HepG2 (cell line): ENCODE measurements around the gene ST6GALNAC2.

Source experiments
- JUN ChIP-seq: sonication (generic); formaldehyde crosslinking; IDR thresholded peaks from 2 replicates; pipeline ENCODE4 v1.4.0; 2020; ENCODE audit warnings: mild to moderate bottlenecking, missing genetic modification reagents
- MLLT10 ChIP-seq: sonication (generic); formaldehyde crosslinking; IDR thresholded peaks from 2 replicates; pipeline ENCODE4 v1.4.0; 2020; ENCODE audit warnings: missing genetic modification reagents
- POLR2AphosphoS5 ChIP-seq: IDR thresholded peaks from 2 replicates; pipeline ENCODE4 v1.6.1; 2012; ENCODE audit warnings: low read depth, low read length
- ZNF670 ChIP-seq: sonication (generic); formaldehyde crosslinking; IDR thresholded peaks from 2 replicates; pipeline ENCODE4 v1.8.0; 2022; ENCODE audit warnings: mild to moderate bottlenecking, missing genetic modification reagents, borderline replicate concordance
- ZNF891 ChIP-seq: sonication (generic); formaldehyde crosslinking; IDR thresholded peaks from 2 replicates; pipeline ENCODE4 v1.5.0; 2020; ENCODE audit warnings: mild to moderate bottlenecking, missing genetic modification reagents
- TF ChIP-seq, protein P1 (sequence below): sonication (generic); formaldehyde crosslinking; IDR thresholded peaks from 2 replicates; pipeline ENCODE4 v1.5.0; 2020; ENCODE audit warnings: mild to moderate bottlenecking, missing genetic modification reagents, moderate library complexity
- TF ChIP-seq, protein P2 (sequence below): sonication (generic); formaldehyde crosslinking; IDR thresholded peaks from 2 replicates; pipeline ENCODE4 v1.5.0; 2020; ENCODE audit warnings: missing genetic modification reagents, mild to moderate bottlenecking, borderline replicate concordance
- TF ChIP-seq, protein P3 (sequence below), 2 experiments: IDR thresholded peaks; 2 replicates each; pipeline ENCODE4 v1.6.1; 2011 to 2012; ENCODE audit warnings: low read length in 2 of 2, borderline replicate concordance in 1 of 2, low read depth in 1 of 2, mild to moderate bottlenecking in 1 of 2, moderate library complexity in 1 of 2

DNA sequence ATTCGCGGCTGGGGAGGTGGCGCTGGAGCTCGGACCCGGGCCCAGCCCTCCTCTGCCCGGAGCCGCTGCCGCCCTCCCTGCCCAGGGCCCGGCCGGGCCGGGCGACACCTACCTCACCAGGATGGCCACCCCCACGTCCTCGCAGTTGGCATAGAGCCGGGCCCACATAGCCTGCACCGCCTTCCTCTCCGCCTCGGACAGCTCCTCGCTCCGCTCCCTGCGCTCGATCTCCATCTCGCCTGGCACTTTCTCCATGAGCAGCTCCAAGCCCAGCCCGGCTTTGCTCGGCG, 48.4 kb downstream of the ST6GALNAC2 start:
- TF ChIP-seq JUN (CRISPR knock-in tag) (no peak), ZNF891 (CRISPR knock-in tag) (no peak), MLLT10 (CRISPR knock-in tag) (no peak), ZNF670 (CRISPR knock-in tag) (no peak), POLR2AphosphoS5 (no peak)
- TF ChIP-seq, protein P1, sequence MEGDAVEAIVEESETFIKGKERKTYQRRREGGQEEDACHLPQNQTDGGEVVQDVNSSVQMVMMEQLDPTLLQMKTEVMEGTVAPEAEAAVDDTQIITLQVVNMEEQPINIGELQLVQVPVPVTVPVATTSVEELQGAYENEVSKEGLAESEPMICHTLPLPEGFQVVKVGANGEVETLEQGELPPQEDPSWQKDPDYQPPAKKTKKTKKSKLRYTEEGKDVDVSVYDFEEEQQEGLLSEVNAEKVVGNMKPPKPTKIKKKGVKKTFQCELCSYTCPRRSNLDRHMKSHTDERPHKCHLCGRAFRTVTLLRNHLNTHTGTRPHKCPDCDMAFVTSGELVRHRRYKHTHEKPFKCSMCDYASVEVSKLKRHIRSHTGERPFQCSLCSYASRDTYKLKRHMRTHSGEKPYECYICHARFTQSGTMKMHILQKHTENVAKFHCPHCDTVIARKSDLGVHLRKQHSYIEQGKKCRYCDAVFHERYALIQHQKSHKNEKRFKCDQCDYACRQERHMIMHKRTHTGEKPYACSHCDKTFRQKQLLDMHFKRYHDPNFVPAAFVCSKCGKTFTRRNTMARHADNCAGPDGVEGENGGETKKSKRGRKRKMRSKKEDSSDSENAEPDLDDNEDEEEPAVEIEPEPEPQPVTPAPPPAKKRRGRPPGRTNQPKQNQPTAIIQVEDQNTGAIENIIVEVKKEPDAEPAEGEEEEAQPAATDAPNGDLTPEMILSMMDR (CRISPR knock-in tag) = no peak
- TF ChIP-seq, protein P2, sequence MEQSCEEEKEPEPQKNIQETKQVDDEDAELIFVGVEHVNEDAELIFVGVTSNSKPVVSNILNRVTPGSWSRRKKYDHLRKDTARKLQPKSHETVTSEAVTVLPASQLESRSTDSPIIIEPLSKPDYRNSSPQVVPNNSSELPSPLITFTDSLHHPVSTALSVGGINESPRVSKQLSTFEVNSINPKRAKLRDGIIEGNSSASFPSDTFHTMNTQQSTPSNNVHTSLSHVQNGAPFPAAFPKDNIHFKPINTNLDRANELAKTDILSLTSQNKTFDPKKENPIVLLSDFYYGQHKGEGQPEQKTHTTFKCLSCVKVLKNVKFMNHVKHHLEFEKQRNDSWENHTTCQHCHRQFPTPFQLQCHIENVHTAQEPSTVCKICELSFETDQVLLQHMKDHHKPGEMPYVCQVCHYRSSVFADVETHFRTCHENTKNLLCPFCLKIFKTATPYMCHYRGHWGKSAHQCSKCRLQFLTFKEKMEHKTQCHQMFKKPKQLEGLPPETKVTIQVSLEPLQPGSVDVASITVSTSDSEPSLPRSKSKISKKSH (CRISPR knock-in tag) = no peak
- TF ChIP-seq, protein P3, sequence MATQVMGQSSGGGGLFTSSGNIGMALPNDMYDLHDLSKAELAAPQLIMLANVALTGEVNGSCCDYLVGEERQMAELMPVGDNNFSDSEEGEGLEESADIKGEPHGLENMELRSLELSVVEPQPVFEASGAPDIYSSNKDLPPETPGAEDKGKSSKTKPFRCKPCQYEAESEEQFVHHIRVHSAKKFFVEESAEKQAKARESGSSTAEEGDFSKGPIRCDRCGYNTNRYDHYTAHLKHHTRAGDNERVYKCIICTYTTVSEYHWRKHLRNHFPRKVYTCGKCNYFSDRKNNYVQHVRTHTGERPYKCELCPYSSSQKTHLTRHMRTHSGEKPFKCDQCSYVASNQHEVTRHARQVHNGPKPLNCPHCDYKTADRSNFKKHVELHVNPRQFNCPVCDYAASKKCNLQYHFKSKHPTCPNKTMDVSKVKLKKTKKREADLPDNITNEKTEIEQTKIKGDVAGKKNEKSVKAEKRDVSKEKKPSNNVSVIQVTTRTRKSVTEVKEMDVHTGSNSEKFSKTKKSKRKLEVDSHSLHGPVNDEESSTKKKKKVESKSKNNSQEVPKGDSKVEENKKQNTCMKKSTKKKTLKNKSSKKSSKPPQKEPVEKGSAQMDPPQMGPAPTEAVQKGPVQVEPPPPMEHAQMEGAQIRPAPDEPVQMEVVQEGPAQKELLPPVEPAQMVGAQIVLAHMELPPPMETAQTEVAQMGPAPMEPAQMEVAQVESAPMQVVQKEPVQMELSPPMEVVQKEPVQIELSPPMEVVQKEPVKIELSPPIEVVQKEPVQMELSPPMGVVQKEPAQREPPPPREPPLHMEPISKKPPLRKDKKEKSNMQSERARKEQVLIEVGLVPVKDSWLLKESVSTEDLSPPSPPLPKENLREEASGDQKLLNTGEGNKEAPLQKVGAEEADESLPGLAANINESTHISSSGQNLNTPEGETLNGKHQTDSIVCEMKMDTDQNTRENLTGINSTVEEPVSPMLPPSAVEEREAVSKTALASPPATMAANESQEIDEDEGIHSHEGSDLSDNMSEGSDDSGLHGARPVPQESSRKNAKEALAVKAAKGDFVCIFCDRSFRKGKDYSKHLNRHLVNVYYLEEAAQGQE (IDR thresholded peaks at IDR 0.05; ENCODE audit: borderline replicate concordance in 1 of 2, low read depth in 1 of 2, low read length in 2 of 2) = no peak
